ENCODE data around the gene REV1.

REV1 gene

DNA sequence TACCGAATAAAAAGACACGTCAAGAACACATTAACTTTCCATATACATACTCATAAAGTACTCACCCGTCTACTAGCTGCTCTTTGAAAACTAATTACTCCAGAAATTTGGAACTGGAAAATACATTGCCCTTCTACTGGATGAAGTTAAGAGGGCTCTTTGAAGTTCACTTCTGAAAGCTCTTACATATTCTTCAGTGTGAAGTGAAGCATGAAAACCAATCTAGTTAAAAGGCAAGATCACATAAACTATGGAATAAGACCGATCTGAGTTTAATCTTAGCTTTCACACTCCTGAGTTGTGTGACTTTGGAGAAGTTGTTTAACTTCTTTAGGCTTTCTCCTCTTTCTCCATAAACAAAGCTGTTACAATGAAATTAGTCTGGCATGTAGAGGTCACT is 38.5 kb downstream of the REV1 start (continued):
- TF ChIP-seq KLF10 (tag by site-specific recombination; IDR thresholded peaks at IDR 0.05) (no peak), KLF9 (tag by site-specific recombination; IDR thresholded peaks at IDR 0.05; ENCODE audit: low read depth) (no peak), HOXA7 (CRISPR knock-in tag; IDR thresholded peaks at IDR 0.05; ENCODE audit: borderline replicate concordance) (no peak), ZNF221 (tag by site-specific recombination; IDR thresholded peaks at IDR 0.05; ENCODE audit: borderline replicate concordance) (no peak), ZNF792 (tag by site-specific recombination; IDR thresholded peaks at IDR 0.05) (no peak), ZNF146 (tag by site-specific recombination; IDR thresholded peaks at IDR 0.05) (peak; percentile 14; the same call in 1 of the 2 replicates)

DNA sequence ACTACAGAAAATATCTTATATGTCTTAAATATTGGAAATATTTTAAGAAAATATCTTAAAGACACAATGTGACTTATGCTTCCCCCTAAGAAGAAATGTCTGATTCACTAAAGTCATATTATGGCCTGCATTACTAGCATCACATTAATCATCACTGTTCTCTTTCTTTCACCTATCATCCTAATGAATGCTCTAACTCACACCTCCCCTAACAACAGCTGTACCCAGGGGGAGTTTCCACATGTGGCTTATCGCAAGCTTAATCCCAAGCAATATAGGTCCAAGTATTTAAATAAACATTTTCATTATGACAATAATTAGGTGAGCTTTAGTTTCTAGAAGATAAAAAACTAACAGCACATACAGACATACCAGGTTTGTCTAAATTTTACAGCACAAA is 39.6 kb downstream of the REV1 start:
- peaks cover 18 to 21% of the 10 kb centered on the region in 2 experiments for H3K36me3 ChIP-seq (ENCODE audit: control insufficient read depth in 2 of 2, insufficient read depth in 1 of 2, low read length in 2 of 2)
- ChIA-PET POLR2A (no interaction called here), CTCF (interaction anchor here (0.6 kb wide), 1 partner anchor 139 kb away, joined by 3 read pairs; no protein-coding TSS in a partner anchor)
- no peak overlapping the region for H3K27ac ChIP-seq (ENCODE audit: extremely low read depth, low read depth, low read length)
- TF ChIP-seq WT1 (tag by site-specific recombination; IDR thresholded peaks at IDR 0.05) (peak; percentile 88), GLI4 (tag by site-specific recombination; IDR thresholded peaks at IDR 0.05) (no peak)
- no peak overlapping the region for H3K4me3 ChIP-seq (ENCODE audit: low read depth, low read length)
- no peaks in the 10 kb centered on the region for H3K9me3 ChIP-seq (ENCODE audit: control insufficient read depth, insufficient read depth, low read depth, low read length)
- H3K4me1 ChIP-seq (ENCODE audit: control insufficient read depth, insufficient read depth, low read length): peaks cover 21% of the 10 kb centered on the region

DNA sequence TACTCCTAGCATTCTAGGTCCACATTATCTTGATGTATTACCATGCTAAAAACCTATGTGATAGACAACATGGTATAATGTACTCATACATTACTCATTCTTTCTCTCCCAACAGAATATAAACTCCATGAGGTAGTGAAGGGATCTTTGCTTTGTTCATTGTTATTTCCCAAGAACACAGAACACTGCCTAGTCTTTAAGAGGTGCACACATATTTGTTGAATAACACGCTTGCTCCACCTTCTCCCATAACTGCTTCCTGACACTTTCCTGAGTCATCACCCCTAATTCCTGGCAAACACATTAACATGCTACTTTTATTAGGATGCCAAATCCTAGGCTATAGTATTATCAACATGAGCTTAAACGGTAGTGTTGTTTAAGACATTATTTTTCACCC is 41.3 kb downstream of the REV1 start:
- ChIA-PET POLR2A (no interaction called here), CTCF (interaction anchor here (0.6 kb wide), 2 partner anchors 55 to 383 kb away, joined by 3 to 4 read pairs; no protein-coding TSS in a partner anchor)
- H3K36me3 ChIP-seq (ENCODE audit: control insufficient read depth in 2 of 2, insufficient read depth in 1 of 2, low read length in 2 of 2): peaks cover 14 to 15% of the 10 kb centered on the region in 2 experiments
- no peaks in the 10 kb centered on the region for H3K9me3 ChIP-seq (ENCODE audit: control insufficient read depth, insufficient read depth, low read depth, low read length)
- H3K4me1 ChIP-seq (ENCODE audit: control insufficient read depth, insufficient read depth, low read length): peaks cover 21% of the 10 kb centered on the region
- H3K4me3 ChIP-seq (ENCODE audit: low read depth, low read length): no peak overlapping the region
- TF ChIP-seq OSR2 (tag by site-specific recombination; IDR thresholded peaks at IDR 0.05) (no peak), ZNF23 (tag by site-specific recombination; IDR thresholded peaks at IDR 0.05; ENCODE audit: borderline replicate concordance) (no peak), ZEB2 (tag by site-specific recombination; IDR thresholded peaks at IDR 0.05) (no peak), ZNF596 (tag by site-specific recombination; IDR thresholded peaks at IDR 0.05) (no peak), ZNF174 (tag by site-specific recombination; IDR thresholded peaks at IDR 0.05) (no peak), ZNF658 (tag by site-specific recombination; IDR thresholded peaks at IDR 0.05) (no peak), ZNF433 (tag by site-specific recombination; IDR thresholded peaks at IDR 0.05; ENCODE audit: low read depth) (no peak), ZNF501 (tag by site-specific recombination; IDR thresholded peaks at IDR 0.05) (no peak), ZBTB17 (tag by site-specific recombination; IDR thresholded peaks at IDR 0.05) (no peak), ZFP69B (tag by site-specific recombination; IDR thresholded peaks at IDR 0.05) (no peak), ZNF768 (tag by site-specific recombination; IDR thresholded peaks at IDR 0.05) (no peak)
- TF ChIP-seq, protein P1, sequence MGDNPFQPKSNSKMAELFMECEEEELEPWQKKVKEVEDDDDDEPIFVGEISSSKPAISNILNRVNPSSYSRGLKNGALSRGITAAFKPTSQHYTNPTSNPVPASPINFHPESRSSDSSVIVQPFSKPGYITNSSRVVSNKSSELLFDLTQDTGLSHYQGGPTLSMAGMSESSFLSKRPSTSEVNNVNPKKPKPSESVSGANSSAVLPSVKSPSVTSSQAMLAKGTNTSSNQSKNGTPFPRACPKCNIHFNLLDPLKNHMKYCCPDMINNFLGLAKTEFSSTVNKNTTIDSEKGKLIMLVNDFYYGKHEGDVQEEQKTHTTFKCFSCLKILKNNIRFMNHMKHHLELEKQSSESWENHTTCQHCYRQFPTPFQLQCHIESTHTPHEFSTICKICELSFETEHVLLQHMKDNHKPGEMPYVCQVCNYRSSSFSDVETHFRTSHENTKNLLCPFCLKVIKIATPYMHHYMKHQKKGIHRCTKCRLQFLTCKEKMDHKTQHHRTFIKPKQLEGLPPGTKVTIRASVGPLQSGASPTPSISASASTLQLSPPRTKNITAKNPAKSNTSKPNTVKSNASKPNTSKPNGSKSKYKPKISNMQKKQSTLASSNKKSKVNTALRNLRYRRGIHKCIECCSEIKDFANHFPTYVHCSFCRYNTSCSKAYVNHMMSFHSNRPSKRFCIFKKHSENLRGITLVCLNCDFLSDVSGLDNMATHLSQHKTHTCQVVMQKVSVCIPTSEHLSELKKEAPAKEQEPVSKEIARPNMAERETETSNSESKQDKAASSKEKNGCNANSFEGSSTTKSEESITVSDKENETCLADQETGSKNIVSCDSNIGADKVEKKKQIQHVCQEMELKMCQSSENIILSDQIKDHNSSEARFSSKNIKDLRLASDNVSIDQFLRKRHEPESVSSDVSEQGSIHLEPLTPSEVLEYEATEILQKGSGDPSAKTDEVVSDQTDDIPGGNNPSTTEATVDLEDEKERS (tag by site-specific recombination; IDR thresholded peaks at IDR 0.05): no peak
- TF ChIP-seq, protein P2, sequence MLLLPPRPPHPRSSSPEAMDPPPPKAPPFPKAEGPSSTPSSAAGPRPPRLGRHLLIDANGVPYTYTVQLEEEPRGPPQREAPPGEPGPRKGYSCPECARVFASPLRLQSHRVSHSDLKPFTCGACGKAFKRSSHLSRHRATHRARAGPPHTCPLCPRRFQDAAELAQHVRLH (tag by site-specific recombination; IDR thresholded peaks at IDR 0.05): no peak
- TF ChIP-seq, protein P3, sequence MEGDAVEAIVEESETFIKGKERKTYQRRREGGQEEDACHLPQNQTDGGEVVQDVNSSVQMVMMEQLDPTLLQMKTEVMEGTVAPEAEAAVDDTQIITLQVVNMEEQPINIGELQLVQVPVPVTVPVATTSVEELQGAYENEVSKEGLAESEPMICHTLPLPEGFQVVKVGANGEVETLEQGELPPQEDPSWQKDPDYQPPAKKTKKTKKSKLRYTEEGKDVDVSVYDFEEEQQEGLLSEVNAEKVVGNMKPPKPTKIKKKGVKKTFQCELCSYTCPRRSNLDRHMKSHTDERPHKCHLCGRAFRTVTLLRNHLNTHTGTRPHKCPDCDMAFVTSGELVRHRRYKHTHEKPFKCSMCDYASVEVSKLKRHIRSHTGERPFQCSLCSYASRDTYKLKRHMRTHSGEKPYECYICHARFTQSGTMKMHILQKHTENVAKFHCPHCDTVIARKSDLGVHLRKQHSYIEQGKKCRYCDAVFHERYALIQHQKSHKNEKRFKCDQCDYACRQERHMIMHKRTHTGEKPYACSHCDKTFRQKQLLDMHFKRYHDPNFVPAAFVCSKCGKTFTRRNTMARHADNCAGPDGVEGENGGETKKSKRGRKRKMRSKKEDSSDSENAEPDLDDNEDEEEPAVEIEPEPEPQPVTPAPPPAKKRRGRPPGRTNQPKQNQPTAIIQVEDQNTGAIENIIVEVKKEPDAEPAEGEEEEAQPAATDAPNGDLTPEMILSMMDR (tag by site-specific recombination; IDR thresholded peaks at IDR 0.05): no peak
- TF ChIP-seq, protein P4, sequence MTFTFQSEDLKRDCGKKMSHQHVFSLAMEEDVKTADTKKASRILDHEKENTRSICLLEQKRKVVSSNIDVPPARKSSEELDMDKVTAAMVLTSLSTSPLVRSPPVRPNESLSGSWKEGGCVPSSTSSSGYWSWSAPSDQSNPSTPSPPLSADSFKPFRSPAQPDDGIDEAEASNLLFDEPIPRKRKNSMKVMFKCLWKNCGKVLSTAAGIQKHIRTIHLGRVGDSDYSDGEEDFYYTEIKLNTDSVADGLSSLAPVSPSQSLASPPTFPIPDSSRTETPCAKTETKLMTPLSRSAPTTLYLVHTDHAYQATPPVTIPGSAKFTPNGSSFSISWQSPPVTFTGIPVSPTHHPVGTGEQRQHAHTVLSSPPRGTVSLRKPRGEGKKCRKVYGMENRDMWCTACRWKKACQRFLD (tag by site-specific recombination; IDR thresholded peaks at IDR 0.05): no peak
- TF ChIP-seq, protein P5, sequence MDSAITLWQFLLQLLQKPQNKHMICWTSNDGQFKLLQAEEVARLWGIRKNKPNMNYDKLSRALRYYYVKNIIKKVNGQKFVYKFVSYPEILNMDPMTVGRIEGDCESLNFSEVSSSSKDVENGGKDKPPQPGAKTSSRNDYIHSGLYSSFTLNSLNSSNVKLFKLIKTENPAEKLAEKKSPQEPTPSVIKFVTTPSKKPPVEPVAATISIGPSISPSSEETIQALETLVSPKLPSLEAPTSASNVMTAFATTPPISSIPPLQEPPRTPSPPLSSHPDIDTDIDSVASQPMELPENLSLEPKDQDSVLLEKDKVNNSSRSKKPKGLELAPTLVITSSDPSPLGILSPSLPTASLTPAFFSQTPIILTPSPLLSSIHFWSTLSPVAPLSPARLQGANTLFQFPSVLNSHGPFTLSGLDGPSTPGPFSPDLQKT (IDR thresholded peaks at IDR 0.05; ENCODE audit: borderline replicate concordance, low read depth, low read length): no peak
- H3K27ac ChIP-seq (ENCODE audit: extremely low read depth, low read depth, low read length): no peak overlapping the region
